HG03066 (cell line): ENCODE data around the gene COL13A1.

ENCODE experiments used
- ATAC-seq: cut with Tn5 transposase; IDR thresholded peaks from one replicate; pipeline ENCODE4 v1.9.1; 2021; ENCODE audit warnings: low read depth; ENCODE audit not compliant: unreplicated experiment

COL13A1 gene

GRCh38 chr10:69991151-69991550 lies 189.4 kb downstream of the COL13A1 start:
- no peak for ATAC-seq

GRCh38 chr10:69994262-69994661 lies 192.6 kb downstream of the COL13A1 start:
- ATAC-seq: no peak

- no peak for ATAC-seq
These were observed 194.9 kb downstream of the COL13A1 start for GRCh38 chr10:69996611-69997010.

- ATAC-seq: no peak
These were observed 198.6 kb downstream of the COL13A1 start for GRCh38 chr10:70000262-70000661.

GRCh38 chr10:70007116-70007820 lies 205.6 kb downstream of the COL13A1 start:
- no peak for ATAC-seq
